ENCODE results near the gene SPATA2L. TPM values are rescaled to one million over a fixed set of nuclear protein-coding genes. Genes with fewer than 3 reads are reported as not detected.

The SPATA2L gene
- total RNA-seq, 5 donors from 2014 or later (not counting 1 experiment from before 2014, with no cell fraction given), result 14.4 to 24.9 (median 15.9) TPM

DNA sequence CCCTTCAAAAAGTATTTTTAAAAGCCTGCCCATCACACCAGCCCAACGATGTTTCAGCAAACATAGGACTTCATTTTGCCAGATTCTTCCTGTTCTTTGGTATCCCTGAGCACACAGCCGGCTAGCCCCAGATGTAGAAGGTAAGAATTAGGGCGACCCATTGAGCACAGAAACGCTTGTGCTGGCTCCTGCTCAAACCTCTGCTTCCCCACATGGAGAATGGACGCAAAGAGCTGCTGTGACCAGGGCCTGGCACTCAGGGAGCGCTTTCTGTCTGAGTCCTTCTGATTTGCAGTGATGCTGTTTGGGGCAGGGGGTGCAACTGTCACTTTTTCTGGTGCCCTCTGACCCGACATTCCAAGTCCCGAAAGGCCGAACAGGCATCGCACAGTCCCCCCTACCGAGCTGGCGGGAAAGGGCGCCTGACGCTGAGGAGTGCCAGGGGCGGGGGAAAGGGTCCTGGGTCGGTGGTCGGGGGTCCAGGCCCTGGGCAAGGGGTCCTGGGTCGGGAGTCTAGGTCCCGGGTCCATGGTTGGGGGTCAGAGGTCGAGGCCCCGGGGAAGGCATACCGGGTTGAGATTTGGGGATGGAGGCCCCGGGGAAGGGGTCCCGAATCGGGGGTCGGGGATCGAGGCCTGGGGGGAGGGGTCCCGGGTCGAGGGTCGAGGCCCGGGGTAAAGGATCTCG, 44.9 kb downstream of the SPATA2L start:
- H3K36me3 Mint-ChIP-seq, result peaks cover 9% of the 10 kb centered on the region
- Histone ChIP-seq H3K27me3 (replicated peaks in 1 of 2; ENCODE audit: control insufficient read depth in 2 of 2, extremely low read depth in 1 of 2, insufficient read depth in 2 of 2, low read length in 1 of 2) (no peaks in the 10 kb centered on the region), H3K4me3 (ENCODE audit: control insufficient read depth in 1 of 2, extremely low read depth in 1 of 2, low read length in 1 of 2) (peak overlapping the region; percentile 63 to 87), H3K27ac (ENCODE audit: low read length) (peak overlapping the region; percentile 57), H3K36me3 (ENCODE audit: control insufficient read depth in 2 of 2, extremely low read depth in 1 of 2, insufficient read depth in 1 of 2, low read length in 1 of 2) (peaks cover 3 to 16% of the 10 kb centered on the region in 2 donors), H3K4me1 (ENCODE audit: control insufficient read depth in 1 of 2, extremely low read depth in 1 of 2, insufficient read depth in 2 of 2, low read length in 2 of 2) (peaks cover 2 to 49% of the 10 kb centered on the region in 2 experiments), H3K9me3 (no peaks in the 10 kb centered on the region)
- H3K27me3 Mint-ChIP-seq, result no peaks in the 10 kb centered on the region
- peak overlapping the region; percentile 81 to 82 (median 82) for H3K4me3 Mint-ChIP-seq
- WGBS (ENCODE audit: insufficient coverage), result 42% methylated on average over 30 of the region's 32 CpGs
- CTCF ChIA-PET, result interaction anchor here in 1 of 2 donors (0.6 kb wide), 1 partner anchor 70 kb away, joined by 5 read pairs; no protein-coding TSS in a partner anchor
- no peak for ATAC-seq (replicated peaks in 1 of 4)
- POLR2A ChIA-PET, result interaction anchor here in 1 of 2 donors (0.6 kb wide), 1 partner anchor 182 kb away, joined by 3 read pairs; no protein-coding TSS in a partner anchor
- H3K9me3 Mint-ChIP-seq, result no peaks in the 10 kb centered on the region
- H3K4me1 Mint-ChIP-seq, result peaks cover 23 to 41% (median 33%) of the 10 kb centered on the region in 3 donors
- H3K27ac Mint-ChIP-seq, result peak overlapping the region; percentile 75 to 79
- DNase-seq, result no peak

DNA sequence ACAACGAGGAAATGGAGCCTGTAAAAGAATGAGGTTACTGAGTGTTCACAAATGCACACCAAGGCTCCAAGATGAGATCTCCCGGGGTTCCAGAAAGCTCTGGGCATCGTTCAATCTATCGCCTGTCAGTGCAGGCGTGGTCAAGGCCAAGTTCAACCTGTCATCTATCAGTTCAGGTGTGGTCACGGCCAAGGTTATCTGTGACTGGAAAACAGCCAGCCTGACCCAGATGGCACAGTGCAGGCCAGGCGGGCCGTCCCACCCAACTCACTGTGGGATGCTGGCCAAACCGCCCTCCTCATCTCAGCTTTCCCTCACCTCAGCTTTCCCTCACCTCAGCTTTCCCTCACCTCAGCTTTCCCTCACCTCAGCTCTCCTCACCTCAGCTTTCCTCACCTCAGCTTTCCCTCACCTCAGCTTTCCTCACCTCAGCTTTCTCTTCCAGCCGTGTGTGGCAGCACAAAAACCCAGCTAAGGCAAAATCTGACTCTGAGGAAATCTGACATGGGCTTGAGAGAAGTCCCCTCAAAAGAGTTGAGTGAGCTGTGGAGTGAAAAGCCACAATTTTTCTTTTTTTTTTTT, 46.4 kb downstream of the SPATA2L start:
- H3K4me3 ChIP-seq (ENCODE audit: control insufficient read depth in 1 of 2, extremely low read depth in 1 of 2, low read length in 1 of 2), result no peak overlapping the region
- WGBS (ENCODE audit: insufficient coverage), result 91% methylated on average over 8 of the region's 10 CpGs
- H3K27ac Mint-ChIP-seq, result peak overlapping the region; percentile 1 to 20
- H3K36me3 ChIP-seq (ENCODE audit: control insufficient read depth in 2 of 2, extremely low read depth in 1 of 2, insufficient read depth in 1 of 2, low read length in 1 of 2), result peaks cover 11 to 19% of the 10 kb centered on the region in 2 donors
- peaks cover 2 to 49% of the 10 kb centered on the region in 2 experiments for H3K4me1 ChIP-seq (ENCODE audit: control insufficient read depth in 1 of 2, extremely low read depth in 1 of 2, insufficient read depth in 2 of 2, low read length in 2 of 2)
- DNase-seq, result no peak
- POLR2A ChIA-PET, result no interaction called here
- H3K27me3 ChIP-seq (replicated peaks in 1 of 2; ENCODE audit: control insufficient read depth in 2 of 2, extremely low read depth in 1 of 2, insufficient read depth in 2 of 2, low read length in 1 of 2), result no peaks in the 10 kb centered on the region
- H3K9me3 Mint-ChIP-seq, result no peaks in the 10 kb centered on the region
- H3K36me3 Mint-ChIP-seq, result peaks cover 11% of the 10 kb centered on the region
- no peak overlapping the region for H3K27ac ChIP-seq (ENCODE audit: low read length)
- peak overlapping the region; percentile 14 to 82 (median 81) for H3K4me3 Mint-ChIP-seq
- CTCF ChIA-PET, result interaction anchor here in 1 of 2 donors (0.6 kb wide), 1 partner anchor 48 kb away, joined by 3 read pairs; no protein-coding TSS in a partner anchor
- H3K4me1 Mint-ChIP-seq, result peaks cover 23 to 45% (median 33%) of the 10 kb centered on the region in 3 donors
- no peak for ATAC-seq (replicated peaks in 1 of 4)
- H3K9me3 ChIP-seq, result no peaks in the 10 kb centered on the region
- no peaks in the 10 kb centered on the region for H3K27me3 Mint-ChIP-seq

DNA sequence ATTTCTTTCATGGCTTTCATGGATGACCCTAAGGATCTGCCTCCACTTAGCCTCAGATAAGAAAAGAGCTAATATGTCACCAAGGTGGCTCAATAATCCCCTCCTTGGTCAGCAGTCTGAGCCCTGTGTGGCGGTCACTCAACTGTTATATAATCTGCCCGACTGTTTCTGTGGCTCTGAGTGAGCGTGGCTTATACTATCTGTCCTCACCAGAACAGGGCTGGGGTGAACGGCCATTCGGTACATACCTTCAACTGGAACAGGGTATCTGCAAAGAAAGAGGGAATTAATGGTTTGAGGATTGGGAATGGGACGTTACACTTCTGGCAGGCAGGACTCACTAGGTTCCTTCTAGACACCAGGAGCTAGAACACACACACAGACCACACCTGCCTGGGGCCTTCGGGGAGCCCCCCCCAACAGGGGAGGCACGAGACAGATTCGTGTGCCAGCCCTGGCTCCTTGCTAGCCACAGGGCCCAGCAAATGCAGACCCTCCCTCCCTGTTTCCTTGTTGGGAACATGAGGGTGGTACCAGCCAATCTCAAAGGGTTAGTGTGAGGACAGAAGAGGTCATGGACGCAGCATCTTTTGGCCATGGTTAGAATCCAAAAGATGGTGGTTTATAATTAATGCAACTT, 47.7 kb downstream of the SPATA2L start:
- H3K4me3 ChIP-seq (ENCODE audit: control insufficient read depth in 1 of 2, extremely low read depth in 1 of 2, low read length in 1 of 2), result no peak overlapping the region
- peaks cover 11 to 27% of the 10 kb centered on the region in 2 donors for H3K36me3 ChIP-seq (ENCODE audit: control insufficient read depth in 2 of 2, extremely low read depth in 1 of 2, insufficient read depth in 1 of 2, low read length in 1 of 2)
- H3K4me1 ChIP-seq (ENCODE audit: control insufficient read depth in 1 of 2, extremely low read depth in 1 of 2, insufficient read depth in 2 of 2, low read length in 2 of 2), result peaks cover 2 to 40% of the 10 kb centered on the region in 2 experiments
- 100% methylated on average over 3 of the region's 10 CpGs for WGBS (ENCODE audit: insufficient coverage)
- peaks cover 19% of the 10 kb centered on the region for H3K36me3 Mint-ChIP-seq
- DNase-seq, result no peak
- ChIA-PET POLR2A (no interaction called here), CTCF (interaction anchor here in 1 of 2 donors (0.6 kb wide), 1 partner anchor 92 kb away, joined by 4 read pairs; no protein-coding TSS in a partner anchor)
- H3K27ac ChIP-seq (ENCODE audit: low read length), result no peak overlapping the region
- H3K27ac Mint-ChIP-seq, result no peak overlapping the region
- no peaks in the 10 kb centered on the region for H3K27me3 ChIP-seq (replicated peaks in 1 of 2; ENCODE audit: control insufficient read depth in 2 of 2, extremely low read depth in 1 of 2, insufficient read depth in 2 of 2, low read length in 1 of 2)
- H3K27me3 Mint-ChIP-seq, result no peaks in the 10 kb centered on the region
- H3K9me3 ChIP-seq, result no peaks in the 10 kb centered on the region
- peaks cover 23 to 41% (median 29%) of the 10 kb centered on the region in 3 donors for H3K4me1 Mint-ChIP-seq
- ATAC-seq (replicated peaks in 1 of 4), result no peak
- peak overlapping the region in 1 of 3 donors; percentile 13 for H3K4me3 Mint-ChIP-seq
- H3K9me3 Mint-ChIP-seq, result no peaks in the 10 kb centered on the region

DNA sequence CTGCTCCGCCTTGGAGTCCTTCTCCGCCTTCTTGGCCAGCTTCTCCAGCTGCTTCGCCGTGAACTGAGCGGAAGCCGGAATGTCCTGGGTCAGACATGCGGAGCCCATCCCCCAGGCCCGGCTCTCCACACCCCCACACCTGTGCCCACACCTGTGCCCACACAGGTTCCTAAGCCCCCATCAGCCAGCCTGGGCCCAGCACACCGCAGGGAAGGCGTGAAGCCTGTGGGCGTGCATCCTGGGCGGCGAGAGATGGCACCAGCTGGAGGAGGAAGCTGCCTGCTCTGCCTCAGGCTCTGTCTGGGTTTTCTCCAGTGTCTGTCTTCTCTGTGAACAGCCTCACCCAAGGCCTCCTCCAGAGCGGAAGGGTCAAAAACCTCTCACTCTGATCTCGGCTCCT, 49.9 kb downstream of the SPATA2L start:
- Histone ChIP-seq H3K27me3 (replicated peaks in 1 of 2; ENCODE audit: control insufficient read depth in 2 of 2, extremely low read depth in 1 of 2, insufficient read depth in 2 of 2, low read length in 1 of 2) (no peaks in the 10 kb centered on the region), H3K9me3 (no peaks in the 10 kb centered on the region), H3K4me1 (ENCODE audit: control insufficient read depth in 1 of 2, extremely low read depth in 1 of 2, insufficient read depth in 2 of 2, low read length in 2 of 2) (peaks cover 0 to 24% of the 10 kb centered on the region in 2 experiments), H3K27ac (ENCODE audit: low read length) (no peak overlapping the region), H3K36me3 (ENCODE audit: control insufficient read depth in 2 of 2, extremely low read depth in 1 of 2, insufficient read depth in 1 of 2, low read length in 1 of 2) (peaks cover 16 to 37% of the 10 kb centered on the region in 2 donors), H3K4me3 (ENCODE audit: control insufficient read depth in 1 of 2, extremely low read depth in 1 of 2, low read length in 1 of 2) (no peak overlapping the region)
- no peak for DNase-seq
- Mint-ChIP-seq H3K27ac (no peak overlapping the region), H3K4me3 (no peak overlapping the region), H3K36me3 (peaks cover 27% of the 10 kb centered on the region), H3K9me3 (no peaks in the 10 kb centered on the region), H3K4me1 (peaks cover 13 to 31% (median 21%) of the 10 kb centered on the region in 3 donors), H3K27me3 (no peaks in the 10 kb centered on the region)
- 95% methylated on average over 13 of the region's 15 CpGs for WGBS (ENCODE audit: insufficient coverage)
- ATAC-seq (replicated peaks in 1 of 4), result no peak
- POLR2A ChIA-PET, result no interaction called here
- CTCF ChIA-PET, result no interaction called here

DNA sequence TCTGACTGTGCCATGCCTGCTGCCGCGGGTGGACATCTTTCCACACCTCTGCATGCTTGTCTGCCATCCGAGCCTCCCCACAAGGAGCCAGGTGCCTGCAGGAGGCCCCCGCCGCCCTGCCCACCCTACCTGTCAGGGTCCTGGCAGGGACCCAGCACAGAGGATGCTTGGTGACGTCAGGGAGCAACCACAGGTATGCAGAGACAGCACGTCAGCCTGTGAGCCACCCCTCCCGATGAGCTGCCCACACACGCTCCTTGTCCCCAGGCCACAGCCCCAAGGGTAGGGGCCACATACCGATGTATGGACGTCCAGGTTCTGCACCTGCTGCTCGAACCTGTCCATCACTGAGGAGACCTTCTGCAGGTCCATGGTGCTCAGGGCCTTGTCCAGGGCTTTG, 54.6 kb downstream of the SPATA2L start:
- ChIA-PET CTCF (no interaction called here), POLR2A (no interaction called here)
- Mint-ChIP-seq H3K27me3 (no peaks in the 10 kb centered on the region), H3K9me3 (no peaks in the 10 kb centered on the region), H3K27ac (no peak overlapping the region), H3K36me3 (peaks cover 36% of the 10 kb centered on the region), H3K4me1 (peaks cover 0 to 6% (median 0%) of the 10 kb centered on the region in 3 donors), H3K4me3 (no peak overlapping the region)
- ATAC-seq (replicated peaks in 1 of 4) (no peak), DNase-seq (no peak)
- Histone ChIP-seq H3K9me3 (no peaks in the 10 kb centered on the region), H3K27me3 (replicated peaks in 1 of 2; ENCODE audit: control insufficient read depth in 2 of 2, extremely low read depth in 1 of 2, insufficient read depth in 2 of 2, low read length in 1 of 2) (no peaks in the 10 kb centered on the region), H3K27ac (ENCODE audit: low read length) (no peak overlapping the region), H3K36me3 (ENCODE audit: control insufficient read depth in 2 of 2, extremely low read depth in 1 of 2, insufficient read depth in 1 of 2, low read length in 1 of 2) (peaks cover 21 to 49% of the 10 kb centered on the region in 2 donors), H3K4me1 (ENCODE audit: control insufficient read depth in 1 of 2, extremely low read depth in 1 of 2, insufficient read depth in 2 of 2, low read length in 2 of 2) (peaks cover 0 to 1% of the 10 kb centered on the region in 2 experiments), H3K4me3 (ENCODE audit: control insufficient read depth in 1 of 2, extremely low read depth in 1 of 2, low read length in 1 of 2) (no peak overlapping the region)
- WGBS (ENCODE audit: insufficient coverage), result 91% methylated on average over 10 of the region's 12 CpGs
